ENCODE data around the gene MED22. TPM values are rescaled to one million over a fixed set of nuclear protein-coding genes. Genes with fewer than 3 reads are reported as not detected.

Gene MED22
- total RNA-seq, 1 experiment from 2014 or later = 18.6 TPM

GRCh38 chr9:133294257-133294656, 53.7 kb downstream of the MED22 start:
- no peak overlapping the region for H3K27ac ChIP-seq (ENCODE audit: low read depth, low read length)
- H3K4me2 ChIP-seq (ENCODE audit: low read length) = no peak overlapping the region
- DNase-seq (ENCODE audit: low read depth, low spot score) (no peak), ATAC-seq (no peak)
- H3K4me1 ChIP-seq (ENCODE audit: control insufficient read depth in 1 of 2, insufficient read depth in 2 of 2, low read length in 2 of 2) = no peaks in the 10 kb centered on the region
- ChIA-PET RAD21 (ENCODE audit: low non-redundant PET in 1 of 2, low total read pairs in 2 of 2, uncharacterized antibody in 2 of 2, unreplicated experiment in 2 of 2) (no interaction called here), POLR2A (no interaction called here), CTCF (no interaction called here)
- H4K20me1 ChIP-seq (ENCODE audit: insufficient read depth) = no peaks in the 10 kb centered on the region
- no peaks in the 10 kb centered on the region for H3K36me3 ChIP-seq (ENCODE audit: control insufficient read depth in 1 of 2, insufficient read depth in 2 of 2, low read length in 2 of 2)
- H3K4me3 ChIP-seq (replicated peaks in 1 of 2; ENCODE audit: low read depth in 1 of 2, low read length in 2 of 2) = no peak overlapping the region
- TF ChIP-seq CEBPB (IDR thresholded peaks at IDR 0.05; ENCODE audit: low read depth) (no peak), CTCF (IDR thresholded peaks at IDR 0.05 in 2 of 3, conservative IDR thresholded peaks at IDR 0.05 in 1 of 3; ENCODE audit: borderline replicate concordance in 1 of 3, insufficient read depth in 1 of 3, low read depth in 2 of 3, low read length in 2 of 3) (no peak), REST (IDR thresholded peaks at IDR 0.05; ENCODE audit: low read depth) (no peak), POLR2A (IDR thresholded peaks at IDR 0.05; ENCODE audit: borderline replicate concordance, extremely low read depth, insufficient read depth, insufficient read length) (no peak), ATF3 (IDR thresholded peaks at IDR 0.05) (no peak), EZH2phosphoT487 (IDR thresholded peaks at IDR 0.05; ENCODE audit: borderline replicate concordance) (no peak), SP1 (IDR thresholded peaks at IDR 0.05; ENCODE audit: low read depth) (no peak), RAD21 (IDR thresholded peaks at IDR 0.05; ENCODE audit: low read depth) (no peak), MAX (IDR thresholded peaks at IDR 0.05) (no peak), ELF1 (IDR thresholded peaks at IDR 0.05; ENCODE audit: borderline replicate concordance, low read depth) (no peak), ZNF274 (IDR thresholded peaks at IDR 0.05; ENCODE audit: low read depth, low read length) (no peak), JUND (IDR thresholded peaks at IDR 0.05) (no peak), ZBTB33 (IDR thresholded peaks at IDR 0.05; ENCODE audit: extremely low read depth, insufficient replicate concordance, low read length) (no peak), SRF (IDR thresholded peaks at IDR 0.05; ENCODE audit: low read depth) (no peak)
- H3K9me2 ChIP-seq (ENCODE audit: insufficient read depth) = no peaks in the 10 kb centered on the region
- BruUV-seq (replicated peaks) = no TSS peak
- no peaks in the 10 kb centered on the region for H3K79me2 ChIP-seq (ENCODE audit: insufficient read depth, low read length)
- intact Hi-C loops (cut with micrococcal nuclease) = no loop called here
- no peak overlapping the region for H3K9ac ChIP-seq (ENCODE audit: low read length)
- peaks cover 5 to 34% of the 10 kb centered on the region in 2 experiments; a peak in 2 of 4 replicates for H3K9me3 ChIP-seq (ENCODE audit: control insufficient read depth in 1 of 2, insufficient read depth in 1 of 2, low read depth in 1 of 2, low read length in 2 of 2)
- no peaks in the 10 kb centered on the region for H3K27me3 ChIP-seq (ENCODE audit: insufficient read depth, low read length)
- no peak overlapping the region for H2AFZ ChIP-seq (ENCODE audit: low read depth, low read length, poor library complexity, severe bottlenecking)
